GOT3 (cell line): ENCODE results near the gene RGPD4.

Source experiments
- DNase-seq: peaks from one replicate; lab custom pipeline; 2025; ENCODE audit warnings: mixed read lengths; lab: John Stamatoyannopoulos, UW

Gene RGPD4

DNA sequence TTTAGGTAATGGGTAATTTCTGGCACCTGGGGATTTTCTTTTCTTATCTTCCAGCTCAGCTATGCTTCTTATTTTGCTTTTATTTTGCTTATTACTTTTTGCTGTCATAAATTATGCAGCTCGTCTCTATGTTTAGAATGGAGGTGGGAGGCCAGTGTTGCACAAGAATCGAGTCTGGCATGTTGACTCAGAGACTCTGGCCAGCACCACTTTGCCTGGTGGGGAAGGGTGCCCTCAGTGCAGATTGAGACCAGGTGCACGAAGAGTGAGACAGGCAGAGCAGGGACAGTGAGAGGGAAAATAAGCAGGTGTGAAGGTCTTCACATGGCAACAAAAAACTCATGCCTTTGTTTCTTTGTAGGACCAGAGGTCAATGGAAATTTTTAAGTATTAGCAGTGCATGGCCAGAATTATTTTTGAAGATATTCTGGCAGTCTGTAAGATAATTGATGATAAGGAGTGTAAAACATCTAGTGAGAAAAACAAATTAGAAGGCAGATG, 100.4 kb downstream of the RGPD4 start:
- no peak for DNase-seq

DNA sequence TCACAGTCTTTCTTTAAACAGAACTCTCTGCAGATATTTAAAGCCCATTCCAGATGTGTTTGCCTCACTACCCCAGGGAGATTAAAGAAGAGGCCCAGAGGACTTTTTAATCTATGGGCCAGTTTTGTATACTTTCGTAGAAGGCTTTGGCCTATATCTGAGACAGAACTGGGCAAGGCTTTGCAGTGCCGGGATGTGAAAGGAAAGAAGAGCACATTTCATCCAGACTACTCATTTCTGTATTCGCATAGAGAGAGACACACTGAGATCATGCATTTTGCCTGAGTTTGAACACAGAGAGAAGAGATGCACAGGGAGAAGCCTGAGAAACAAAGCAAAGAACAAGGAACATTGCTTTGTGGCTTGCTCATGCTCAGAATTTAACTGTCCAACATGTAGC, 104.7 kb downstream of the RGPD4 start:
- no peak for DNase-seq

DNA sequence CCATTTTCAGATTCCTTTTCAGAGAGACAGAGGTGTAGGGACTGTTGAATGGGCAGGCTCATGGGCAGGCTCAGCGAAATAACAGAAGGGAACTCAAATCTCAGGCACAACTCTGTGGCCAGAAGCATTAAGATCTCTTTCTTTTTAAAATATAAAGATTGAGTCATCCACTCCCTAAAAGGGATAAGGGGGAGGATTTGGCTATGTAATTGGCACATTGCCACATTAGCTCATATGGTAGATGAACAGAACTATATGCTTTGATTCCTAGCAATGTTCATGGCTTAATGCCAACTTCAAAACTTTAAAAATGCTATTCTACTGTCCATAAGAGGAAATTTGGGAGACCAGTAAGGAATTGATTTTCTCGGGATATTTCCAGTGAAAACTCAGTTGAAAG, 105.8 kb downstream of the RGPD4 start:
- DNase-seq: no peak

DNA sequence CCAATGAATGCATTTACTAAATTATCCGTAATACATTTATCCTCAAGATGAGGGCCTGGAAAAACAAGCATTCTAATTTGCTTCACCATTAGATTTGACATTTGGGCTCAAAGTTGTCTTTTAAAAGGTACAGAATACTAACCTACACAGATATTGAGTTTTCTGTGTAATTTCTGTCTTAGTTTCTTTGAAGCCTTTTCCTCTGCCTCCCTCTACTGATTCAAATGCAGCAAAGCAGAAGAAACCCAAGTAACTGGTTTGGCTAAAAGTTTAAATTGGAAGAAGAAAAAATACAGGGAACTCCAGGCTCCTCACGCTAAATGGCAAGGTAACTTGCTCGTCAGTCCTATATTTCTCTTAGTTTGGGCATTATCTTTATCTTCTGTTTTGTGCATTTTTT, 106.3 kb downstream of the RGPD4 start:
- DNase-seq: no peak

DNA sequence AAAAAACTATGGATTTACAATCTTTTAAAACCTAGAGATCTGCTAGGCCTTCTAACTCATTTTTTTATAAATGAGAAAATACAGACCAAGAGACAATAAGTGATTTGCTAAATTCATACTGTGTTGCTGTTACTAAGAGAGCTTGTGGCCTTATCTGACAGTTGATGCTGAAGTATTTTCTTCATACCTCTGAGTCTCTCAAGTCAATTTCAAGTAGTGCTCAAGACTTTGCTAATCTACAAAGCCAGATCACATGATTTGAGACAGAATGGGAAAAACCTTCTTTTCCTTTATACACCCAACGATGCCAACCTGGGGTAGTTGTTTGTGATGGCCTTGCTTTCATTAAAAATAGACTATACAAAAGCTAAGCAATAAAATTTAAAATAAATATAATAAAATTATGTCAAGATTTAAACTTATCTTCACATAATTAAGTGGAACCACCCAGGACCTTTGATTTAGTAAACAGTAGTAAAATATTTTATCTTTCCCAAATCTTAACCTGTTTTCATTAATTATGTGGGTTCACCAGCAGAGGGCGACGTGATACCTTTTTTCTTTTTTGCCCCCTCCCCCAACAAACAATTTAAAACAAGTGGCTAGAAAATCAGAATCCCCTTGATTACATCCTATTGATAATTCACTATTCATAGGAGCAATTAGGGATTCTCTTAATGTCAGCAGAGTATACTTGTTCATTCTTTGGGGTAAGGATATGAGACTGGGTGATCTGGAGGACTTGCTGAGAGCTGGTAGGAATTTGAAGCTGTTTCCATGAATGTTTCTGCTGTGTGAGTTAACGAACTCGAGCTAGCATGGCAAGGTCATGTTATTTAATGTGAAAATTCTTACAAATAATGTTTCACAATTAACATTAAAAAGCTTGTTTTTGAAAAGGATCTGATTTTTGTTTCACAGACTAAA, 110.0 kb downstream of the RGPD4 start:
- DNase-seq: no peak
